Activated CD8-positive, alpha-beta T cell treated with anti-CD3 and anti-CD28 coated beads for 36 hours (primary cell): ENCODE data around the gene TCL1B. TPM values are rescaled to one million over a fixed set of nuclear protein-coding genes. Genes with fewer than 3 reads are reported as not detected.

Experiments used
- ATAC-seq: fragments of 200-7000 bp; cut with Tn5 transposase; one replicate; pipeline ENCODE4 v1.10.0; 2021; ENCODE audit warnings: mild to moderate bottlenecking, moderate library complexity
- CTCF ChIA-PET: fragments of 350-600 bp; sonication (Branson Sonifier 250); formaldehyde crosslinking; loops from one replicate; lab custom pipeline; 2021; ENCODE audit warnings: antibody characterized with exemption; lab: Charles Lee
- POLR2A ChIA-PET: fragments of 350-600 bp; sonication (Branson Sonifier 250); formaldehyde crosslinking; loops from one replicate; lab custom pipeline; 2021; ENCODE audit warnings: antibody characterized with exemption; lab: Charles Lee
- DNase-seq: peaks from one replicate; pipeline ENCODE4 v3.0.0-alpha.2; 2020
- H3K27ac Mint-ChIP-seq: one replicate; pipeline ENCODE4 v1.8.0; 2021; ENCODE audit warnings: mild to moderate bottlenecking, mixed read lengths
- H3K27me3 Mint-ChIP-seq: one replicate; pipeline ENCODE4 v1.8.0; 2021; ENCODE audit warnings: mixed read lengths
- H3K36me3 Mint-ChIP-seq: one replicate; pipeline ENCODE4 v1.8.0; 2021; ENCODE audit warnings: low read depth, mixed read lengths
- H3K4me1 Mint-ChIP-seq: one replicate; pipeline ENCODE4 v1.8.0; 2021; ENCODE audit warnings: low read depth, mixed read lengths
- H3K4me3 Mint-ChIP-seq: one replicate; pipeline ENCODE4 v1.8.0; 2021; ENCODE audit warnings: mild to moderate bottlenecking, moderate library complexity, mixed read lengths
- H3K9me3 Mint-ChIP-seq: one replicate; pipeline ENCODE4 v1.8.0; 2021; ENCODE audit warnings: mixed read lengths
- intact Hi-C: fragments of 100-400 bp; cut with micrococcal nuclease; formaldehyde crosslinking; loops from one replicate; pipeline ENCODE4 v1.10.0; 2022
- total RNA-seq, 2 experiments: library from RNA; stranded (reverse); gene quantifications; one replicate each; pipeline ENCODE4 v1.2.3, GENCODE V29; 2021
- TF ChIP-seq, protein P1 (sequence below): fragments of 200-600 bp; IDR thresholded peaks from one replicate; pipeline ENCODE4 v1.8.0; 2022; ENCODE audit warnings: antibody characterized with exemption, mild to moderate bottlenecking

Gene TCL1B
- total RNA-seq, 2 experiments from 2014 or later = not detected

DNA sequence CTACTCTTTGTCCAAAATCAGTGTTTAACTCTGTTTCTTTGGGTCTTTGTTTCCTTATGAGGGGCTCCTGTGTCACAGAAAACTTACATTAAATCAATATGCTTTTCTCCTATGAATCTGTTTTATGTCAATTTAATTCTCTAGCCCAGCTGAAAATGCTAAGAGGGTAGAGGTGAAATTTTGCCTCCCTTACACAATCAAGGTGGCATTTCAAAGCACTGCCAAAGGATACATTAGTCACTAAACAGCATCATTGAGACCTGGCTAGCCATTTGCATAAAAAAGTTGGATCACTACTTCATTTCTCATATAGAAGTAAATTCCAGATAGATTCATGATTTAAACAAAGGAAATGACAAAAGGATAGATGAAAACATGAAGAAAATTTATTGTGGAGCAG, 12.1 kb downstream of the TCL1B start:
- Mint-ChIP-seq H3K9me3 (no peaks in the 10 kb centered on the region), H3K36me3 (no peaks in the 10 kb centered on the region), H3K27me3 (peaks cover 22% of the 10 kb centered on the region), H3K4me3 (no peak overlapping the region), H3K27ac (no peak overlapping the region), H3K4me1 (peaks cover 6% of the 10 kb centered on the region)
- intact Hi-C loops = no loop called here
- ChIA-PET CTCF (no interaction called here), POLR2A (no interaction called here)
- DNase-seq = no peak
- no peak for ATAC-seq
- TF ChIP-seq, protein P1, sequence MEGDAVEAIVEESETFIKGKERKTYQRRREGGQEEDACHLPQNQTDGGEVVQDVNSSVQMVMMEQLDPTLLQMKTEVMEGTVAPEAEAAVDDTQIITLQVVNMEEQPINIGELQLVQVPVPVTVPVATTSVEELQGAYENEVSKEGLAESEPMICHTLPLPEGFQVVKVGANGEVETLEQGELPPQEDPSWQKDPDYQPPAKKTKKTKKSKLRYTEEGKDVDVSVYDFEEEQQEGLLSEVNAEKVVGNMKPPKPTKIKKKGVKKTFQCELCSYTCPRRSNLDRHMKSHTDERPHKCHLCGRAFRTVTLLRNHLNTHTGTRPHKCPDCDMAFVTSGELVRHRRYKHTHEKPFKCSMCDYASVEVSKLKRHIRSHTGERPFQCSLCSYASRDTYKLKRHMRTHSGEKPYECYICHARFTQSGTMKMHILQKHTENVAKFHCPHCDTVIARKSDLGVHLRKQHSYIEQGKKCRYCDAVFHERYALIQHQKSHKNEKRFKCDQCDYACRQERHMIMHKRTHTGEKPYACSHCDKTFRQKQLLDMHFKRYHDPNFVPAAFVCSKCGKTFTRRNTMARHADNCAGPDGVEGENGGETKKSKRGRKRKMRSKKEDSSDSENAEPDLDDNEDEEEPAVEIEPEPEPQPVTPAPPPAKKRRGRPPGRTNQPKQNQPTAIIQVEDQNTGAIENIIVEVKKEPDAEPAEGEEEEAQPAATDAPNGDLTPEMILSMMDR = no peak

DNA sequence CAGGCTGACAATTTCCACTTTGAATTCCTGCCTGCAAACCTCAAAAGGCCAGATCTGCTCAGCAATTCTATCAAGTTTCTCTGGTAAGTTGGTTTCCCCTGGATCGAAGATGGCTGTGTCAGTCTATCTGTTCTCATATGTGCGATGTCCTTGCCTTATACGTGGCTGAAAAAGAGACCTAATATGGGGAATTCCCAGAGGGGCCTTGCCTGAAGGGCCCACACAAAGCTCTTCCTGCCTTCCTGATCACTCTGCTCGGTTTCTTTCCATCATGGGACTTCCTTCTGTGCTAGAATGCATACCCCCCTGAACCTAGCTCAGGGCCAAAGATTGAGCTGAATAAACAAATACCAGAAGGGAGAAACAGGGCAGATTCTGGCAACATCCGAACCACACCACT, 13.2 kb downstream of the TCL1B start:
- TF ChIP-seq, protein P1 = no peak
- intact Hi-C loops = no loop called here
- no peaks in the 10 kb centered on the region for H3K36me3 Mint-ChIP-seq
- no peak overlapping the region for H3K27ac Mint-ChIP-seq
- H3K27me3 Mint-ChIP-seq = peaks cover 28% of the 10 kb centered on the region
- no peak for DNase-seq
- ChIA-PET POLR2A (no interaction called here), CTCF (no interaction called here)
- H3K9me3 Mint-ChIP-seq = no peaks in the 10 kb centered on the region
- peaks cover 6% of the 10 kb centered on the region for H3K4me1 Mint-ChIP-seq
- no peak overlapping the region for H3K4me3 Mint-ChIP-seq
- no peak for ATAC-seq

DNA sequence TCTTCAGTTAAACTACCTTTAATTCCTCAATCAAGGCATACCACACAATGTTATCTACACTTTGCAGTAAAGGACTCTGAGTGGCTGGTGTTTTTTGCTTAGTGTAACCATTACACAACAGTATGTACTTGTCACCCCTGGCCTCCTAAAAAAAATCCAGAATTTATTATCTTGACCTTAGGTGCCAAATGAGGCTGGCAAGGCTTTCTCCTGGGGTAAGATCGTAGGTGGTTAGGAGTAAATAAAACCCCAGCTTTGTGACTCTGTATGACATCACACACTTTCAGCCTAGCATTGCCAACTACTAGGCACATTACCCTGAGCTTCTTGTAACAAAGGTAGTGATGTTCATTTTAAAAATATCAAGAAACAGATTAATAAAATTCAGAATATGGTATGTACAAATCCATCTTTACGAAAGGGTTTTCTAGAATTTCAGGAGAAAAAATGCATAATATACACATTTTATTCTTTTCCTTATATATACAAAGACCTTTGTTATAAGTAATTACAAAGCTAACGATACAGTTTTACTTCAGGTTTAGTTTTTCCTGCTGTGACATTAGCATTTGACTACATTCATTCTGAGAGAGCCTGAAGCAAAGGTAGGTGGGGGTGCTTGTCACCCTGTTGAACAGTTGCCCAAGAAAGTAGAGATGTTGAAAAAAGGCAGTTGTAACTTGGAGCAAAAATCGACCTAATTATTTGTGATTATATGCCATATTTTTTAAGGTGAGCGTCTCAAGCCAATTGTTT, 14.2 kb downstream of the TCL1B start:
- TF ChIP-seq, protein P1 = no peak
- Mint-ChIP-seq H3K9me3 (no peaks in the 10 kb centered on the region), H3K27me3 (peaks cover 30% of the 10 kb centered on the region), H3K4me1 (peaks cover 6% of the 10 kb centered on the region), H3K27ac (no peak overlapping the region), H3K4me3 (no peak overlapping the region), H3K36me3 (no peaks in the 10 kb centered on the region)
- ChIA-PET CTCF (no interaction called here), POLR2A (no interaction called here)
- no peak for ATAC-seq
- intact Hi-C loops = no loop called here
- no peak for DNase-seq

DNA sequence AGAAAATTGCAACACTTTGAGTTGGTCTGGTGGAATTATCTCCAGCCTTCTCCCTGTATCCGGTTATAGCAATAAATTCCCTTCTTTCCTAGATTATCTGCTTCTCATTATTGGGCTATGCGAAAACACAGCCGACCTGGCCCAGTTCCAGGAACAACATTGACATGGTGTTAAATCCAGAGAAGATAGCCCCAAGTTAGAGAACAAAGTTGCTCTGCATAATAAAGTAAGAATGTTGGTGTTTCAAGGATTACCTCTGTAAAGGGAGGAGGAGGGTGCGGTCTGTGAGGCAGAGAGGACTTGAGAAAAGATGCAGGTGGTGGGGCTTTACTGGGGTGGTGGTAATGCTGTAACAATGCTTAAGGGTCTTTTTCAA, 15.6 kb downstream of the TCL1B start:
- H3K27ac Mint-ChIP-seq = no peak overlapping the region
- no peaks in the 10 kb centered on the region for H3K36me3 Mint-ChIP-seq
- CTCF ChIA-PET = no interaction called here
- no peak for DNase-seq
- no peaks in the 10 kb centered on the region for H3K9me3 Mint-ChIP-seq
- ATAC-seq = no peak
- TF ChIP-seq, protein P1 = no peak
- POLR2A ChIA-PET = no interaction called here
- peaks cover 26% of the 10 kb centered on the region for H3K27me3 Mint-ChIP-seq
- H3K4me3 Mint-ChIP-seq = no peak overlapping the region
- intact Hi-C loops = no loop called here
- peaks cover 6% of the 10 kb centered on the region for H3K4me1 Mint-ChIP-seq

DNA sequence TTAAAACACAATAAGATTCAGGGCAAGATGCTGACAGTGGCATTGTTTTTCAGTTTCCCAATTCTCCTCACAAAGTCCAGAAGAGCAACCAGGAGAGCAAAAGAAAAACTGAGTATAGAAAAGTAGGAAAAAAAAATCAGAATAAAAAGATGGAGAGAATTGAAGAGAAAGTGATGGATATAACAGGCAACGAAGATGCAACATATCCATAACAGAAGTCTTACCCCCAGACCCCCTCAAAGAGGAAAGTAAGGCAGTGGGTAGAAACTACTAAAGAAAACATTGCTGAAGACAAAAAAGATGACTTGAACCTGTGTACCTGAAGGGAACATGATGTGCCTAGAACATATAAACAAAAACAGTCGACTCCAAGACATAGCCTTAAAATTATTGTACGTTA, 17.1 kb downstream of the TCL1B start:
- TF ChIP-seq, protein P1 = no peak
- H3K4me3 Mint-ChIP-seq = no peak overlapping the region
- DNase-seq (no peak), ATAC-seq (no peak)
- no peaks in the 10 kb centered on the region for H3K36me3 Mint-ChIP-seq
- H3K27me3 Mint-ChIP-seq = peaks cover 22% of the 10 kb centered on the region
- no peaks in the 10 kb centered on the region for H3K9me3 Mint-ChIP-seq
- CTCF ChIA-PET = no interaction called here
- POLR2A ChIA-PET = no interaction called here
- H3K27ac Mint-ChIP-seq = no peak overlapping the region
- H3K4me1 Mint-ChIP-seq = peaks cover 6% of the 10 kb centered on the region
- intact Hi-C loops = no loop called here
